ENCODE measurements around the gene DPP10.
"Not testable (repeated sequence)": the region's sequence is repeated elsewhere in the genome, so short reads cannot be mapped to it uniquely, and the experiment has no call there.

The DPP10 gene

DNA sequence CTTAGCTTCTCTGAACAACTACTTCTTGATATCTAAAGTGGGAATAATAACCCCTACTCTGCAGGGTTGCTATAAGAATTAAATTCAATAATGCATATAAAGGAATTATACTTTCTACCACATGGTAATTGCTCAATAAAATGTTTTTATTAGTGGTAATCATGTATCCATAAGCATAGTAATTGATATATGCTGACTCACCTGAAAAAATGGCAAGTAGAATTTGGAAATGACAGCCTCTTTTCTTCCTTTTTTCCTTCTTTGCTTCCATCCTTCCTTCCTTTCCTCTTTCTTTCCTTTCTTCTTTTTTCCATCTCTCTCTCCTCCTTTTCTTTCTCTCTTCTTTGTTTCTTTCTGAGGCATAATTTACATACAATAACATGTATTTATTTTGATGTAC, 65.3 kb downstream of the DPP10 start:
- no peak for DNase-seq

DNA sequence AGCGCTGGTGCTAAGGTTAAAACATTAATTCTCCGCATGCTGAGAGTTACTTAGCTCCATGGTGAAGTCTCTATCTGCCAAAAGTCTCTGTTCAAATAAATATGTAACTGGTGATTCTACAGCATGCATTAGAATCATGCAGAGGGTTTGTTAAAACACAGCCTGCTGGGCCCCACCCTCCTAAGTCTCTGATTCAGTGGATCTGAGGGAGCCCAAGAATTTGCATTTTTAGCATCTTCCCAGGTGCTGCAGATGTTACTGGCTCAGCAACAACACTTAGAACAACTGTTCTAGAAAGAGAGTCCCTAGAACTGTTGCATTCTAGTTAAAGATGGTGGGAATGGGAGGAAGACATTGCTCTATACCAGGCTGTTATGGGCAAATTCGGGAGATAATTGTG, 73.4 kb downstream of the DPP10 start:
- DNase-seq: no peak

DNA sequence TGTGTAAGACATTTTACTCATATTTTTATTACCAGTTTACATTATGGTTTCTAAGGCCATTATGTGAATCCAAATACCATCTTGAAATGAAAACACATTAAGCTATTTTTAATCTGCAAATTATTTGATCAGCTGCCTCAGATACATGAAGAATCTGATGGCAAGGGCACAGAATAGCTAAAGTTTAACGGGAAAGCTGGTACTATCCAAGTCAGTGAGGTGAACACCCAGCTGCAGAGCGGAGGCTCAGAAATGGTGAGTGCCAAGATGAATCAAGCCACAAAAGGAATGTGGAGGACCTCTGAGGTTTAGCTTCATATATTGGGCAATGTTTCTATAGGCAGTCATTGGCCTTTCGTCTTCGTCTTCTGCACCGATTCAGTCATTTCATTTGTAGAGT, 75.1 kb downstream of the DPP10 start:
- DNase-seq: no peak

DNA sequence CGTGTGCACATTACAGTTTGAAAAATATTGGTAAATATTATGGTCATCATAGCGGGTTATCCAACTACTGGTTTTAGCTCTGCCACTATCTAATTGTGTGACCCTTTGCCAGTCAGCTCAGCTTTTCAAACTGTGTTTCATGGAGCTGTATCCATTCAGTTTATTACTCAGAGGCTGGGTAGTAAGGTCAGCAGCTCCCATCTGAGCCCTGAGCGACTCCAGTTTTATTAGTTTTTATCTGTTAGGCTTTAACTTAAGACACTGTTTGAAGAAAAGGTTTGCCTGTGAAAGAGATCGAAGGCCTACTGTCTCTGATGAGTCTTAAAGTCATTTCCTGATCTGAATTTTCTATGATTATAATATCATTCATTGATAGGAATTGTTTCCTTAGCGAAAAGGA, 76.3 kb downstream of the DPP10 start:
- no peak for DNase-seq

DNA sequence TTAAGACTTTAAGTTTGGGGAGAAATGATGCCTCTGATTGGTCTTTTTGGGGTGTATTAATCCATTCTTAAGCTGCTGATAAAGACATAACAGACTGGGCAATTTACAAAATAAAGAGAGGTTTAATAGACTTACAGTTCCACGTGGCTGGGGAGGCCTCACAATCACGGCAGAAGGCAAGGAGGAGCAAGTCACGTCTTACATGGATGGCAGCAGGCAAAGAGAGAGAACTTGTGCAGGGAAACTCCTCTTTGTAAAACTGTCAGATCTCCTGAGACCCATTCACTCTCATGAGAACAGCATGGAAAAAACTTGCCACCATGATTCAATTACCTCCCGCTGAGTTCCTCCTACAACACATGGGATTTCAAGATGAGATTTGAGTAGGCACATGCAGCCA, 80.2 kb downstream of the DPP10 start:
- not testable (repeated sequence) for DNase-seq

DNA sequence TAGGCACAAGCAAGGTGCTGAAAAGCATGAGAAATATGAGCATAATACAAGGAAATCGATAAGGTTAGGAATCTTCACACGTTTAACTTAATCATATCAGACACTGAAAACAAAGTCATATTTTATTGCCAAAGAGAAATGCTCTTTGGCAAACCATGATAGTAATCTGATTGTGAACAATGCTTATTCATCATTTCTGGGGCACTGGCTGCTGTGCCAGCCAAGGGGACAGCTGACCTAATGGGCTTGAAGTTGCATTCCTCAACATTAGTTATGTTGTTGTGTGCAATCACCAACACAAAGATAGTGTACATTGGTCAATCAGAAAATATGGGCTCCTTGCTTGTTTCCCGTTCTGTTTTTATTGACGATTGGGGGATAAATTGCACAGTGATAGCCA, 83.5 kb downstream of the DPP10 start:
- DNase-seq: no peak

DNA sequence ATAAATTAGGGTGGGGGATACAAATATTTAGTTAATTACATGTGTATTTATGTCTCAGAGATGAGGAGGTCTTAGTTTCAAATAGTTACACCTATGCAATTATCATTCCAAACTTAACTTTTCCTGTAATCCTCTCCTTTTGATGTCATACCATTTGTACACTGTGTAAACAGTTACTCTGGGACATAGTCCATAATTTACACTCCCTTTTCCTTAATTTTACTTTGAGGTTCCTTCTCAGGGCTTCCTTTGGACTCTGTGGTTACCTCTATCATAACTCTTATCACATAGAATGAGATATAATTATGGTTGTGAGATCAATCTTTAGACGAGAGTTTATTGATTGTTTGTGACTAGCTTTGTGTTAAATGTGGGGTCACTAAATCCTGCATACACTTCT, 84.4 kb downstream of the DPP10 start:
- no peak for DNase-seq

DNA sequence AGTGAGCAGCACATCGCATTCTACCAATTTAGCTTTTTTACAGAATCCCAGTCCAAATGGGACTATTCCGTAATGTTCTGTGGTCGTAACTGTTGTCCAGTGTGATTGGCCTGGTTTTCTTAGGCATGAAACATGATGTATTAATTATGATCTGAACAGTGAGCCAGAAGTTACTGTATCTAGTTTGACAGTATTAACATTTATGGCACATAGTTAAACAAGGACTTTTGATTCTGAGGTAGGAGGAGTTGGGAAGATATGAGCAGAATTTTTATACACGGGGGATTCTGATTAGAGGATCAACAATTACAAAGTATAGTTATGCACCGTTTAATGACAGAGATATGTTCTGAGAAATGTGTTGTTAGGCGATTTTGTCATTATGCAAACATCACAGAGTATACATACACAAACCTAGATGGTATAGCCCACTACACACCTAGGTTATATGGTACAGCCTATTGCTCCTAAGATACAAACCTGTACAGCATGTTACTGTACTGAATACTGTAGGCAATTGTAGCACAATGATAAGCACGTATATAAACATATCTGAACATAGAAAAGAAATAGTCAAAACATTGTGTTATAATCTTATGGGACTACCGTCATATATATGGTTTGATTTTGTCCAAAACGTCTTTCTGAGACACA, 85.0 kb downstream of the DPP10 start:
- no peak for DNase-seq

DNA sequence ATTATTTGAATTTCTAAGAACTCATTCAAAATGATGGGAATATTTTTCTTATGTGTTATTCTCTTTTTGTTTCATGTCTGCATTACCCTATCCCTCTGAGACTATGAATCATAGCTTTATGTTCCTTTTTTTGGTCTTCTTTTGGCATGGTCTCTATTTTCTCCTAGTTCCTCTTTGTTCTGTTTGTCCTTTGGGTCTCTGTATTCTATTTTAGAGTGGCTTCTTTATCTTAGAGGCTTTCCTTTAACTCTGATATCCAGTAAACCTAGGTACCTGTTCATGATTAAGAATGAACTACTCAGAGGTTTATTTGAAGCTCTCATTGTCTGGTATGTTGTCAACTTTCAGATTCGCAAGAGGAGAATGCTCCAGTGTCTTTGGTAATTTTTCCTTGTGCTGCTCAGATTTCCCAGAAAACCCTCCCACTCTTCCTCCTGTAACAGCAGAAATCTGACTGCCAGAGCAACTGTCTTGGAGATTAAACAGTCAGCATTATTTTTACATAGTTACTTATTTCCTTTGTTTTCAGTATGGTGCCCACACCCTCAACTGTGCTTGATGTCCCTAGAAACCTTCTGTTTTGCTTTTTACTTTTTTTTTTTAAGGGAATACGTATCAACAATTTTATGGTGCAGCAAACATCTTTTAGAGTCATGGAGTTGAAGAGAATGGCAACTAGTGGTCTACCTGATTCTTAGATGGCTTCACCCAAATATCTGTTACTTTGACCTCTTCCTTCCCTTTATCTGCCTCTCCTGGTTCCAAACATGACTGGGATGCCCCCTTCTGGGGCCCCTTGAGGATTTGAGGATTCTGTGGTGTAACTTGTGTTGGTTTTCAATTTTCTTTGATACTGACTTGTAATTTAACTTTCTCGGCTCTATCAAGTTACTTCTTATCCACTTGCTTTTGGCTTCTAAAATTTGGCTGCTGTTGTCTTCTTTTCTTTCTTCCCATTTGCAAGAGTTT, 92.0 kb downstream of the DPP10 start:
- no peak for DNase-seq

DNA sequence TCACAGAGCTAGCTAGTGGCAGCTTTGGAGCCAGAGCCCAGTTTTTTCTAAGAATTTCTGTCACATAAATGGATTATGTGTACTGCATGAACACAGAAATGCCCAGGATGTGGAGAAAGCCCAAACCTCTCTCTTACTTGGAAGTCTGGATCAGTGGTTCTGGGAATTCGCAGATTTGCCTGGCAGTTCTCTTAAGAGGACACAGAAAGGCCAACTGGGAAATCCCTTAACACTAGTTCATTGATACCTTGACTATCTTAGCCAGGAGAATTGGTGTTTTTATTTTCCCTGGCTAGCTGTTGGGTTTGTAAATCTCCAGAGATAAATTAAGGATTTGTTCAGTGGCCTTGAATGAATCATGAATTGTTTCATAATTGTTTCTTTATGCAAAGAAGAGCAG, 95.3 kb downstream of the DPP10 start:
- no peak for DNase-seq

DNA sequence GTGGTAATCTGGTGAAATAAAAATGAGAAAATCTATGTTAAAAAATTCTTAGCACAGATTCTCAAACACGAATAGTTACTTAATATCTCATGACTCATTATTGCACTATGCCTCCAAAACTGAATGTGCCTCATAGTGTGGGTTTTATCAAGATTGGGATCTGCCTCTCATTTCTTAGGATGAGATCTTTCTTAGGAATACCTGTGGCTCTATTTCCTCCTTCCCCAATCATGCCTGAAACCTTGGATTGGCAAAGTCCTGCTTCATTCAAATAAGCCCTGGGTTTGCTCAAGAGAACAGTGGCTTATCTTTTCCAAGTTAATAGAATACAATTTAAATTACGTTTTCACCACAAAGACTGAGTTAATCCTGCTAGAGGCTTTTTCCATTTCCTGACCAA, 100.3 kb downstream of the DPP10 start:
- no peak for DNase-seq

DNA sequence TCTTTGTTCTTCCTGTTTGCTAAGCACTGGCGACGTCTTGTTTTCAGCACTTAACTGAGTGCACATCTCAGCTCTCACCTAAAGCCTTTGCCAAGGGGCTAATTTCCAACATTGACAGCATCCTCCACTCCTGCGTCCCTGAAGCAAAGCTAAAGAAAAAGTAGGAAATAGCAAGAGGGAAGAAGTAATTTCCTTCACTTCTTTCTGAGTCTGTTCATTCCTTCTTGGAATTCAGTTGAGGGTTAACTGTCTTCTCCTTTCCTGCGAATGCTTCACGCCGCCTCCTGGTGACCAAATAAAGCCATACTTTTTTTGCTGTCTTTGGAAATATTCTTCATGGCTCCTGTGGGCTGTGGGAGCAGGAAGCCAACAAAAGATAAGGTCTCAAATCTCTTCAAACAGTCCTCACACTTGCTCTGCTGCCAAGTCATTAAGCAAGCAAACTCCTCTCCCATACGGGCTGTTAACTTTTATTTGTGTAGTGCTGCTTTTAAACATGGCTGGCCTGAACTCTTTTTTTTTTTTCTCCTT, 100.9 kb downstream of the DPP10 start:
- DNase-seq: no peak

DNA sequence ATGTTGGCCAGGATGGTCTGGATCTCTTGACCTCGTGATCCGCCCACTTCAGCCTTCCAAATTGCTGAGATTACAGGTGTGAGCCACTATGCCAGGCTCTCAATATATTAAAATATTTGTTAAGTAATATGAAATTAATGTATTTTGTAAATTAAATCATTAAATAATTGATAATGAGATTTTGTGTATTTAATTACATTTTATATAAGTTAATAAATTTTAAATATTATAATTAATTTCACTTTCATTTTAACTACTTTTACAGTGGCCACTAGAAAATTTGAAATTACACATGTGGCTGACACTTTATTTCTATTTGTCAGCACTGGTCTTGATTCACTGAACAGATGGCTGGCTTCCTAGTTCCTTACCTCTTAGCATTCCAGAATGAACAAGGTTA, 102.6 kb downstream of the DPP10 start:
- no peak for DNase-seq

DNA sequence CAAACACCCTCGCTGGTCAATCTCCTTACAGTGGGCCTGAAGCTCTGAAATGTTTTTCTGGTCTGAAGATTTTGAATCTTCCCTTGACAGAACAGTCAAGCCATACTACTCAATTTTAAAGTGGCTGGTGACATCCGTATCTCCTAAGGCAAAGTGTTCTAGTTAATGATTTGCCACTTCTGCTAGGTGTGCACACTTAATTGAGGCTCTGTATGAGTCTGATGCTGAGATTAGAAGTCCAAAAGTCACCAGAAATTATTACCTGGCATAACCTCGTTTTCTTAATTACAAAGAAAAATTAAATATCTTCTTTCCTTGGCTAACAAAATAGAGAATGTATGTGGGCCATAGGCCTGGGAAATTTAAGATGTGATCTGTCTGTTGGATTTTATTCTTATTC, 104.1 kb downstream of the DPP10 start:
- DNase-seq: no peak

DNA sequence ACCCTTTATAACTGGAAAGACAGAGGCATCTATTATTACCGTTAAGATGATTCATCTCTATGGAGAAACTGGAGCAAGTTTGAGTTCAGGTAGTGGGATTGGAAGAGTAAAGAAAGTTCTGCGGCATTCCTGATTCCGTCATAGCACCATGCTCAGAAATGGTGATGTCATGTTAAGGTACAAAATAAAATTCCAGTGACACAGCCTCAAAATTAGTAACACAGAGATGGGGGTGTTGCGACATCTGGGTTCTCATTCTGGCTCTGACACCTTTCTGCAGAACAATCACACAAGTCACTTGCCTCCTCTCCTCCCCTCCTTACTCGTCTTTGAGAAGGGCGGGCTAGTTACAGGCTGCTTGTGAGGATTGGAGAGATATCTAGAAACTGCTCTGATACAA, 105.7 kb downstream of the DPP10 start:
- no peak for DNase-seq

DNA sequence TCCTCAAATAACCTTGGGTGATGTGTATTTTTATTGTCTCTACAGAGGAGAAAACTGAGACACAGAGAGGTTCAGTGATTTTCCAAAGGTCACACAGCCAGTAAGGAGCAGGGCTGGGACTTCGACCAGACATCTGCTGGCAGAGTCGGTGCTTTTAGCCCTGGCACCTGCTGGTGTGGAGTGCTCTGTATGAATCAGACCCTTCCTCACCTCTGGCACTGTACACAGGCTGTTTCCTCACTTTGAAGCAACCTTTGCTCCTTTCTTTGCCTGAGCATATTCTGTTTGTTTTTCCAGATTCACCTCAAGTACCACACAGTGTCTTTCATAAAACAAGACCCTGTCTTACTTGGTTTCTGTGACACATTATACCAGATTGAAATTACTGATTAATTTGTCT, 107.9 kb downstream of the DPP10 start:
- no peak for DNase-seq

DNA sequence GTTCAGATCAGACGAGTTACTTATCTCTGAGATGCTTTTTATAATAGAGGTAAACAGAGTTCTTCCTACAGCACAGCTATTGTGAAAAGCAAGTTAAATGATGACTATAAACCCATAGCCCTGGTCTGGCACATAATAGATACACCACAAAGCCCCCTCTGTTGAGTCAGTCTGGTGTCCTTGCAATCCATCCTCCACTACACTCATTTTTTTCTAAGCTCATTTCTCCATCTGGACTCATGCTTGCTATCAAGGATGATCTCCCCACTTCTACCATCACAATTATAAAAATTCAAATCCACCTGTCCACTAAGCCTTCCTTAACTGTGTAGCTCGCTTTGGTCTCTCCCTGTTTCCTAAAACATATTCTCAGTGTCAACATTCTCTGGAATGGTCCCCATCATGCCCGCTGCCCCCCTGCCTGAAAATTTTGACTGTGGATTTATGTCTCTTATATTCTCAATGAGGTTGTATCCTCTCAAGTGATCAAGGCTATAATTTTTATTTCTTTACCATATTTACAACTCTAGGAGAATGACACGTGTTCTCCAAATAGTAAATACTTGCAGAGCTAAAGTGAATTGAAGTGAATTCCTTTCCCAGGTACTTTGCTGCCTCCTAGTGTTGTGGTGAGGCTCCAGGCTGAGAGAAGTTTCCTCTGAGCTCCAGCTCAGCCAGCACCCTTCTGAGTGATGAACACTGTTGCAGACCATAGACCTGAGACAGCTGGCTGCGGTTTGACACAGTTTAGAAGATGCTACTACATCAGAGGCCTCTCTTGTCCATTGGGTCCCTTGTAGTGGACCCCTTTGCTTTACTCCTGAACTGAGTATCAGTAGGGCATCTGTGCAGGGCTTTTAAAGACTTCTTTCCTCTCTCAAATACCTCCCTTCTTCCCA, 108.7 kb downstream of the DPP10 start:
- DNase-seq: peak in 27 of 56 donors; percentile 2 to 51 (median 13)

DNA sequence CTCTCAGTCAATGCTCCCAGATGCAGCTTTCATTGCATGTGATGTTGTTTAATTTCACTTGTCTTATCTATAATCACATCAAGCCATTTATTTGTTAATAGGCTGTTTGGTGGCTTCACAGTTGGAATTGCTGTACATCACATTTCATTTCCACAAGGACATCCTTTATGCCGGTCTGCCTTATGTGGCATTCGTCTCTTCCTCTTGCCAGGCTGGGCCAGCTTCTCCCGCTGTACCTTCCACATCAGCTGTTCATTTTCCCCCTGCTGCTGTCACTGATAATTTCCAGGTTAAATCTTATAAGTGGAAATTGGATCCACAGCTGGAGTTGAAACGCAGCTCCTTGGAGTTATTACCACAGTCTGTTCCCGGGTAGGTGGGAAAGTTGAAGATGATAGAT, 110.6 kb downstream of the DPP10 start:
- no peak for DNase-seq

DNA sequence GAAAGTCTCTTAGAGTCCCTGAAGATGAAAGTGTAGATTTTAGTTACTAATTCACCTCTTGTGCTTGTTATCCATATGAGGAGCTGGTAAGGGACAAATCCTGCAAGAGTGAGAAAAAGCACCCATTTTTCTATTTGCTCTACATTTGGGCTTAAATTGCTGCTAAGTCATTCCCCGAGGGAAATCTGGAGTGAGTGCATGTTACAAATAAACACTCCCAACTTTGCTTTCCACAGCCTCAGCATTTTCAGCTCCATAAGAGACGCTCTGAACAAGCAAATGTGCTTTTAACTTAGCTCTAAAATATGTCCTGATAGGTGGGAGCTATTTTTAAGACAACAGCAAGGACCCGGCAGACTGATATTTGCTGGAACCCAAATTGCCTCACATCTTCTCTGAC, 126.7 kb downstream of the DPP10 start:
- no peak for DNase-seq

DNA sequence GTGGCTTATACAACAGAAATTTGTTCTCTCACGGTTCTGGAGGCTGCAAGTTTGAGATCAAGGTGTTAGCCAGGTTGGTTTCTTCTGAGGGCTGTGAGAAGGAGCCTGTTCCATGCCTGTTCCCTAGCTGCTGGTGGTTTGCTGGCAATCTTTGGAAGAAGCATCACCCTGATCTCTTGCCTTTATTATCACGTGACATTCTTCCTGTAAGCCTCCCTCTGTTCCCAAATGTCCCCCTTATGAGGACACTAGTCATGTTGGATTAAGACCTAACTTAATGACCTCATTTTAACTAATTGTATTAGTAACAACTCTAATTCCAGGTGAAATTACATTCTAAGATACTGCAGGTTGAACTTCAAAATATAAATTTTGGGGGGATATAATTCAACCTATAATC, 135.2 kb downstream of the DPP10 start:
- DNase-seq: no peak

DNA sequence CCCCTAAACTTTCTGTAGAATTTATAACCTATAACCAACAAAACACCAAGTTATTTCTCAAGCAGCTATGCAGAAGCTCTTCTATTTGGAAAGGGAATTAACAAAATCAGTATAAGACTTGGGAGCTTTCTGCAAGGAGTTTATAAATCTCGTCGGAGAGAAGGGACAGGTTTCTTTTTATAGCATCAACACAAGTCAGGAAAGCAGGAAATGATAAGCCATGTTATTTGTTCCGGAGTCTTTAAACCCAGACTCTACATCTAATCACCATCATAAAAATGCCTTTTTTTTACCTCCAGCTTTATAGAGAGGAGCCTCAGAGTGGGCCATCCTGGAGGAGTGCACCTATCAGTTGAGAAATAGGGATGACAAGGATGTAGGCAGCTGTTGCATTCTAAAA, 137.1 kb downstream of the DPP10 start:
- DNase-seq: no peak

DNA sequence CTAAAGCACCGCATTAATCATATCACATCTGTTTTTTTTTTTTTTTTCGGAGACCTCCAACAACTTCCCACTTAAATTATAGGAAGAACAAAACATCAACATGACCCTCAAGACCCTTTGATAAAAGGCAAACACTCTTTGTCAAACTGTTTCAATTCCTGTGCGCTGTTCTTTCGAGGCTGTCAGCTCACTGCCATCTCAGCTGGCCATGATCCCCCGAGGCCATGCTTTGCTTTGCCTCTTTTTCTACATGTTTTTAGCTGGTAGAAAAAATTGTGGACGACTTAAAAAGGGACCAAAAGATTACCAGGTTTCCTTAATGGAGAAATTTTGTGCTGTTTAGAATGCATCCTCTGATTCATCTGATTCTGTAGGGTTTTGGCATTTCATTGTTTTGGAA, 138.2 kb downstream of the DPP10 start:
- DNase-seq: no peak

All from amygdala (tissue), 56 donors.